ENCODE measurements around the gene NEBL. TPM values are rescaled to one million over a fixed set of nuclear protein-coding genes. Genes with fewer than 3 reads are reported as not detected.

Gene NEBL
- total RNA-seq, 4 donors from 2014 or later, result 1.9 to 6.5 (median 2.4) TPM

DNA sequence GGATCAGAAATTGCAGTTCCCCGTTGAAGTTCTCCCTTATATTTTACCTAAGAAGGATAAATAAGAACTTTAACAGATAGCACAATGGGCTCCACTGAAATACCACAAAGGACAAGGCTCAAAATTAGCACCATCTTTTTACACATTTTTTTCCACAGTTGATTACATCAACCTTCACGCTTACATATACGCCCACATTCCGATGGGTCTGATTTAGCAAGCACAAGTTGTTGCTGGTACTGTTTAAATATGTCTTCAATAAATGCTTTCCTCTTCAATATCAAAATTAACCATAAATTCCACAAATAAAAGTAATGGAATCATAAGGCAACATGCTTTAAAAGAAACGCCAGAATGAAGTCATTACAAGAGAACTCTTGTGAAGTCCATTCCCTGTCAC is 79.5 kb downstream of the NEBL start:
- 87 to 88% methylated on average over 5 of the region's 5 CpGs for WGBS, 2 donors (ENCODE audit: low coverage in 1 of 2)
- Histone ChIP-seq H3K27me3 (no peaks in the 10 kb centered on the region), H3K4me1 (no peaks in the 10 kb centered on the region), H3K36me3 (no peaks in the 10 kb centered on the region), H3K9me3 (no peaks in the 10 kb centered on the region), H3K4me3 (no peak overlapping the region), H3K27ac (no peak overlapping the region)
- ATAC-seq, result no peak
- no peak for TF ChIP-seq POLR2AphosphoS5 (IDR thresholded peaks at IDR 0.05)
- no peak for TF ChIP-seq POLR2A (IDR thresholded peaks at IDR 0.05)

- ATAC-seq, result no peak
Measured at GRCh38 chr10:20817116-20817515, 80.0 kb downstream of the NEBL start.

DNA sequence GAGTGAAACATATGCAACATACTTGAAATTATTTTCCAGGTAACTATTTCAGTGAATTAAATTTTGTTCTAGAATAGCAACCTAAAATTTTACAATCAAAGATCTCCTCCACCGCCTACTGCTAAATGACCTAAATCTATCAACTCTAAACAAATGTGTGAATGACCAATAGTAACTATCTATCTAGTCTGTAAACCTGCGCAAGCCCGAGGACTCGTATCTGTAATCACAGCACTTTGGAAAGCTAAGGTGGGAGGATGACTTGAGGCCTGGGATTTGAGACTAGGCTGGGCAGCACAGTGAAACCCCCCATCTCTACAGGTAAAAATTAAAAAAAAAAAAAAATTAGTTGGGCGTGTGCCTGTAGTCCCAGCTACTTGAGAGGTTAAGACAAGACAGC is 83.0 kb downstream of the NEBL start:
- 90 to 93% methylated on average over 2 to 5 of the region's 5 CpGs for WGBS, 2 donors (ENCODE audit: low coverage in 1 of 2)
- Histone ChIP-seq H3K27ac (no peak overlapping the region), H3K4me1 (no peaks in the 10 kb centered on the region), H3K4me3 (no peak overlapping the region), H3K36me3 (no peaks in the 10 kb centered on the region), H3K9me3 (no peaks in the 10 kb centered on the region), H3K27me3 (no peaks in the 10 kb centered on the region)
- TF ChIP-seq POLR2AphosphoS5 (IDR thresholded peaks at IDR 0.05) (no peak), CTCF (IDR thresholded peaks at IDR 0.05) (no peak), POLR2A (IDR thresholded peaks at IDR 0.05) (no peak), EP300 (IDR thresholded peaks at IDR 0.05) (no peak)
- ATAC-seq, result no peak

More at GRCh38 chr10:20817116-20817515, 80.0 kb downstream of the NEBL start:
- 79 to 90% methylated on average over 2 of the region's 3 CpGs for WGBS, 2 donors (ENCODE audit: low coverage in 1 of 2)
- Histone ChIP-seq H3K4me1 (no peaks in the 10 kb centered on the region), H3K27me3 (no peaks in the 10 kb centered on the region), H3K27ac (no peak overlapping the region), H3K9me3 (no peaks in the 10 kb centered on the region), H3K36me3 (no peaks in the 10 kb centered on the region), H3K4me3 (no peak overlapping the region)
- TF ChIP-seq POLR2AphosphoS5 (IDR thresholded peaks at IDR 0.05), result no peak
- no peak for TF ChIP-seq CTCF (IDR thresholded peaks at IDR 0.05)
- TF ChIP-seq POLR2A (IDR thresholded peaks at IDR 0.05), result no peak
- no peak for TF ChIP-seq EP300 (IDR thresholded peaks at IDR 0.05)

GRCh38 chr10:20811131-20811530 is 86.0 kb downstream of the NEBL start:
- 46 to 80% methylated on average over 2 of the region's 2 CpGs for WGBS, 2 donors (ENCODE audit: low coverage in 1 of 2)
- no peak for ATAC-seq
- no peaks in the 10 kb centered on the region for H3K4me1 ChIP-seq
- H3K27me3 ChIP-seq, result no peaks in the 10 kb centered on the region
- H3K4me3 ChIP-seq, result no peak overlapping the region
- H3K27ac ChIP-seq, result no peak overlapping the region
- H3K9me3 ChIP-seq, result no peaks in the 10 kb centered on the region
- TF ChIP-seq CTCF (IDR thresholded peaks at IDR 0.05) (no peak), EP300 (IDR thresholded peaks at IDR 0.05) (no peak)
- H3K36me3 ChIP-seq, result no peaks in the 10 kb centered on the region

GRCh38 chr10:20809631-20810030 is 87.5 kb downstream of the NEBL start:
- 68% methylated on average over 2 of the region's 2 CpGs; no CpG with 5 or more reads in 1 of the 2 donors for WGBS, 2 donors (ENCODE audit: low coverage in 1 of 2)
- Histone ChIP-seq H3K4me3 (no peak overlapping the region), H3K36me3 (no peaks in the 10 kb centered on the region), H3K4me1 (no peaks in the 10 kb centered on the region), H3K9me3 (no peaks in the 10 kb centered on the region), H3K27me3 (no peaks in the 10 kb centered on the region), H3K27ac (no peak overlapping the region)
- ATAC-seq, result no peak
- no peak for TF ChIP-seq POLR2AphosphoS5 (IDR thresholded peaks at IDR 0.05)
- TF ChIP-seq CTCF (IDR thresholded peaks at IDR 0.05), result no peak
- no peak for TF ChIP-seq EP300 (IDR thresholded peaks at IDR 0.05)
- no peak for TF ChIP-seq POLR2A (IDR thresholded peaks at IDR 0.05)
